ENCODE data around the gene GET4. TPM values are rescaled to one million over a fixed set of nuclear protein-coding genes. Genes with fewer than 3 reads are reported as not detected.
"Not testable (repeated sequence)": the region's sequence is repeated elsewhere in the genome, so short reads cannot be mapped to it uniquely, and the experiment has no call there.

The GET4 gene
- total RNA-seq, 2 experiments from 2014 or later: 39.1 to 42.5 TPM

- ChIA-PET POLR2A (no interaction called here), CTCF (no interaction called here)
These were observed 58.3 kb downstream of the GET4 start for GRCh38 chr7:934469-935163.

GRCh38 chr7:935164-935873 lies 59.0 kb downstream of the GET4 start:
- ChIA-PET CTCF (no interaction called here), POLR2A (no interaction called here)

GRCh38 chr7:935874-936385 lies 59.6 kb downstream of the GET4 start:
- ChIA-PET POLR2A (no interaction called here), CTCF (no interaction called here)

- CTCF ChIA-PET: no interaction called here
- POLR2A ChIA-PET: no interaction called here
These were observed 60.2 kb downstream of the GET4 start for GRCh38 chr7:936386-937054.

GRCh38 chr7:937856-938484 lies 61.6 kb downstream of the GET4 start:
- POLR2A ChIA-PET: no interaction called here
- CTCF ChIA-PET: interaction anchor here (1.4 to 1.9 kb wide), 2 partner anchors 15 to 16 kb away, joined by 3 to 5 read pairs; no protein-coding TSS in a partner anchor

GRCh38 chr7:938546-939185 lies 62.3 kb downstream of the GET4 start:
- ChIA-PET POLR2A (interaction anchor here (0.5 kb wide), 1 partner anchor 38 kb away, joined by 3 read pairs; no protein-coding TSS in a partner anchor), CTCF (interaction anchor here (1.1 to 1.9 kb wide), 4 partner anchors 10 to 31 kb away, joined by 3 to 5 read pairs (median 3); no protein-coding TSS in a partner anchor)

- POLR2A ChIA-PET: no interaction called here
These were observed 63.5 kb downstream of the GET4 start for GRCh38 chr7:939843-940242.

GRCh38 chr7:940599-941408 lies 64.5 kb downstream of the GET4 start:
- CTCF ChIA-PET: interaction anchor here (1.0 to 1.2 kb wide), 2 partner anchors 15 kb away, joined by 3 to 4 read pairs; no protein-coding TSS in a partner anchor

More at GRCh38 chr7:939843-940242, 63.5 kb downstream of the GET4 start:
- CTCF ChIA-PET: interaction anchor here (0.7 to 1.2 kb wide), 3 partner anchors 14 to 502 kb away, joined by 3 to 4 read pairs (median 3); no protein-coding TSS in a partner anchor

GRCh38 chr7:943793-944192 lies 67.4 kb downstream of the GET4 start:
- CTCF ChIA-PET, POLR2A ChIA-PET: not testable (repeated sequence)

More at GRCh38 chr7:940599-941408, 64.5 kb downstream of the GET4 start:
- POLR2A ChIA-PET: interaction anchor here (1.2 kb wide), 1 partner anchor 34 kb away, joined by 3 read pairs; the partner anchor contains the start of gene COX19

GRCh38 chr7:944744-945143 lies 68.4 kb downstream of the GET4 start:
- CTCF ChIA-PET: no interaction called here
- POLR2A ChIA-PET: no interaction called here

- POLR2A ChIA-PET: no interaction called here
These were observed 68.8 kb downstream of the GET4 start for GRCh38 chr7:945147-945555.

GRCh38 chr7:945556-946255 lies 69.4 kb downstream of the GET4 start:
- CTCF ChIA-PET: interaction anchor here (0.9 kb wide), 1 partner anchor 16 kb away, joined by 3 read pairs; no protein-coding TSS in a partner anchor
- POLR2A ChIA-PET: no interaction called here

More at GRCh38 chr7:945147-945555, 68.8 kb downstream of the GET4 start:
- CTCF ChIA-PET: interaction anchor here (0.9 kb wide), 1 partner anchor 15 kb away, joined by 3 read pairs; no protein-coding TSS in a partner anchor

Other genes with a start within 250 kb of the GET4 start
- 10 to 100 TPM; 54.1 to 55.5 TPM for gene DNAAF5, start 149.9 kb upstream of the GET4 start, total RNA-seq
- 10 to 100 TPM; 33.5 to 34.5 TPM for gene PRKAR1B, start 149.3 kb upstream of the GET4 start, total RNA-seq
- 10 to 100 TPM; 53.4 to 56.8 TPM for gene SUN1, start 44.1 kb upstream of the GET4 start, total RNA-seq
- gene ADAP1, start 78.1 kb downstream of the GET4 start, total RNA-seq: 10 to 100 TPM; 68.9 to 69.1 TPM
- 10 to 100 TPM; 18.2 to 20.3 TPM for gene COX19, start 99.0 kb downstream of the GET4 start, total RNA-seq
- gene CYP2W1, start 106.6 kb downstream of the GET4 start, total RNA-seq: not detected
- gene GPR146, start 168.0 kb downstream of the GET4 start, total RNA-seq: 1 to 10 TPM; 2.1 TPM
- not detected for gene GPER1, start 211.6 kb downstream of the GET4 start, total RNA-seq